Choroid plexus epithelial cell (primary cell): ENCODE data around the gene KDM3B.

Experiments
- DNase-seq: peaks from one replicate; pipeline ENCODE4 v3.0.0-alpha.2; 2010; ENCODE audit warnings: low read depth
- H3K4me3 ChIP-seq: 2 replicates; pipeline ENCODE4 v1.5.1; 2011; ENCODE audit warnings: low read depth, mild to moderate bottlenecking, control low read depth, low read length, moderate library complexity
- CTCF ChIP-seq: conservative IDR thresholded peaks from 2 replicates; pipeline ENCODE4 v1.5.1; 2011; ENCODE audit warnings: low read depth, mild to moderate bottlenecking, control low read depth, inconsistent platforms, low read length, moderate library complexity

KDM3B gene

GRCh38 chr5:138458856-138459255 lies 106.4 kb downstream of the KDM3B start:
- DNase-seq: no peak
- TF ChIP-seq CTCF: no peak
- no peak overlapping the region for H3K4me3 ChIP-seq

GRCh38 chr5:138459311-138459933 lies 106.9 kb downstream of the KDM3B start:
- no peak for DNase-seq
- H3K4me3 ChIP-seq: no peak overlapping the region
- TF ChIP-seq CTCF: no peak

GRCh38 chr5:138460032-138460693 lies 107.7 kb downstream of the KDM3B start:
- H3K4me3 ChIP-seq: no peak overlapping the region
- no peak for TF ChIP-seq CTCF
- no peak for DNase-seq

GRCh38 chr5:138461343-138462125 lies 109.0 kb downstream of the KDM3B start:
- no peak overlapping the region for H3K4me3 ChIP-seq
- TF ChIP-seq CTCF: no peak
- DNase-seq: peak; percentile 72

- H3K4me3 ChIP-seq: peak overlapping the region; percentile 83
- DNase-seq: no peak
- no peak for TF ChIP-seq CTCF
Observed at GRCh38 chr5:138463419-138464007, 111.0 kb downstream of the KDM3B start.

GRCh38 chr5:138464008-138464387 lies 111.5 kb downstream of the KDM3B start:
- H3K4me3 ChIP-seq: peak overlapping the region; percentile 83
- TF ChIP-seq CTCF: peak; percentile 68
- peak; percentile 98 for DNase-seq
